GM12872 (cell line): ENCODE measurements around the gene CAMK2A.

Experiments
- TF ChIP-seq, protein P1 (sequence below): IDR thresholded peaks from 3 replicates; pipeline ENCODE4 v1.5.1; 2011; ENCODE audit warnings: low read depth, mild to moderate bottlenecking, low read length, moderate library complexity; ENCODE audit not compliant: insufficient read depth

Gene CAMK2A

DNA sequence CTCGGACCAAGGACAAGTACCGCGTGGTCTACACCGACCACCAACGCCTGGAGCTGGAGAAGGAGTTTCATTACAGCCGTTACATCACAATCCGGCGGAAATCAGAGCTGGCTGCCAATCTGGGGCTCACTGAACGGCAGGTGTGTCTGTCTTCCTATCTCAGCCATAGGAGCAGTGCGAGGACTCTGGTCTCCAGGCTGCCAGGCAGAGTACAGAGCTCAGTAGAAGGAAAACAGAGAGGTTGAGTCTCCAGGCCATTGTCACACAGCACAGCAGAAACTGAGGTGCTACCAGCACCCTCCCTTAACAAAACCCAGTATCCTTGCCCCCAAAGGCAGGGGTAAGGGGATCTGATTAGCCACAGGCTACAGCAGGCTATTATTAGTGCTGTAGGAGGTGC, 106.8 kb downstream of the CAMK2A start:
- TF ChIP-seq, protein P1, sequence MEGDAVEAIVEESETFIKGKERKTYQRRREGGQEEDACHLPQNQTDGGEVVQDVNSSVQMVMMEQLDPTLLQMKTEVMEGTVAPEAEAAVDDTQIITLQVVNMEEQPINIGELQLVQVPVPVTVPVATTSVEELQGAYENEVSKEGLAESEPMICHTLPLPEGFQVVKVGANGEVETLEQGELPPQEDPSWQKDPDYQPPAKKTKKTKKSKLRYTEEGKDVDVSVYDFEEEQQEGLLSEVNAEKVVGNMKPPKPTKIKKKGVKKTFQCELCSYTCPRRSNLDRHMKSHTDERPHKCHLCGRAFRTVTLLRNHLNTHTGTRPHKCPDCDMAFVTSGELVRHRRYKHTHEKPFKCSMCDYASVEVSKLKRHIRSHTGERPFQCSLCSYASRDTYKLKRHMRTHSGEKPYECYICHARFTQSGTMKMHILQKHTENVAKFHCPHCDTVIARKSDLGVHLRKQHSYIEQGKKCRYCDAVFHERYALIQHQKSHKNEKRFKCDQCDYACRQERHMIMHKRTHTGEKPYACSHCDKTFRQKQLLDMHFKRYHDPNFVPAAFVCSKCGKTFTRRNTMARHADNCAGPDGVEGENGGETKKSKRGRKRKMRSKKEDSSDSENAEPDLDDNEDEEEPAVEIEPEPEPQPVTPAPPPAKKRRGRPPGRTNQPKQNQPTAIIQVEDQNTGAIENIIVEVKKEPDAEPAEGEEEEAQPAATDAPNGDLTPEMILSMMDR = no peak

DNA sequence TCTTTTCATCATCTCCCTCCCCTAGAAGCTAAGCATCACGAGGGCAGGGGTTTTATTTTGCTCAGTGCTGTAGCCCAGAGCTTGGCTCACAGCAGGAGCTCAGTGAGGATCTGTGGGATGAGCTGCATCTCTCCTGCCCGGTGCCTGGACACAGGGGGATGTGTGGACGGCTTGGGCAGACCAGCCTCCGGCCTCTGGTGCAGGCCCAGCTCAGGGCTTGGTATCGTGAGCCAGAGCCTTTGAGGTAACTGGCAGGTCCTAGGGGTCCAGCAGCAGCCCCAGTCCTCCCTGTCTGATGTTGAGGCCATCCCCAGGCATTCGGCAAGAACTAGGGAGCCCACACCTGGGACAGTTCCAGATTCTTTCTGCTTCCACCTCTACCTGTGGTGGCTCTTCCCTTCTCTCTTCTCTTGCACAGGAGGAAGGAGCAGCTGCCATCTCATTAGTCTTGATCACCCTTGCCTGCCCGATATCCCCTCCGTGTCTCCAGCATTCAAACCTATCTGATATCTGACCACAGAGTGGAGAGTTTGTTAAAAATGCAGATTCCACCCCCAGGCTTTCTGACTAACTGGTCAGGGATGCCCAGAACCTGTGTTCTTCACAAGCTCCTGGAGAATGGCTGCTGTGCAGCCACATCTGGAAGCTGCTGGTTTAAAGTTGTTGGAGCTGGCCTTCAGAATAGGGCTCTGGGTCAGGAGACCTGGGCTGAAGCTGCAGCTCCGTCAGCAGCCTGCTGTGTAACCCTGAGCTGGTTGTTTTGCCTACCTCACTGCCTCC, 107.6 kb downstream of the CAMK2A start:
- TF ChIP-seq, protein P1 = no peak

DNA sequence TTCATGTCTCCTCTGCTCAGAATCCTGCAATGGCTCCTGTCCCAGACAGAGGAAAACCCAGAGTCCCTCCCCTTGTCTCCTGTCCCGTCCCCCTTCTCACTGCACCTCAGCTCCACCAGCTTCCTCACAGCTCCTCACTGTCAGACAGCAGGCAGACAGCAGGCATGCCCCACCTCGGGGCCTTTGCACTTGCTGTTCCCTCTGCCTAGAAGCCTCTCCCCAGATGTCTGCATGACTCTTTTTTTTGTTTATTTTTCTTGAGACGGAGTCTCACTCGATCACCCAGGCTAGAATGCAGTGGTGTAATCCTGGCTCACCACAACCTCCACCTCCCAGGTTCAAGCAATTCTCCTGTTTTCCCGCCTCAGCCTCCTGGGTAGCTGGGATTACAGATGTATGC, 108.5 kb downstream of the CAMK2A start:
- TF ChIP-seq, protein P1 = no peak

DNA sequence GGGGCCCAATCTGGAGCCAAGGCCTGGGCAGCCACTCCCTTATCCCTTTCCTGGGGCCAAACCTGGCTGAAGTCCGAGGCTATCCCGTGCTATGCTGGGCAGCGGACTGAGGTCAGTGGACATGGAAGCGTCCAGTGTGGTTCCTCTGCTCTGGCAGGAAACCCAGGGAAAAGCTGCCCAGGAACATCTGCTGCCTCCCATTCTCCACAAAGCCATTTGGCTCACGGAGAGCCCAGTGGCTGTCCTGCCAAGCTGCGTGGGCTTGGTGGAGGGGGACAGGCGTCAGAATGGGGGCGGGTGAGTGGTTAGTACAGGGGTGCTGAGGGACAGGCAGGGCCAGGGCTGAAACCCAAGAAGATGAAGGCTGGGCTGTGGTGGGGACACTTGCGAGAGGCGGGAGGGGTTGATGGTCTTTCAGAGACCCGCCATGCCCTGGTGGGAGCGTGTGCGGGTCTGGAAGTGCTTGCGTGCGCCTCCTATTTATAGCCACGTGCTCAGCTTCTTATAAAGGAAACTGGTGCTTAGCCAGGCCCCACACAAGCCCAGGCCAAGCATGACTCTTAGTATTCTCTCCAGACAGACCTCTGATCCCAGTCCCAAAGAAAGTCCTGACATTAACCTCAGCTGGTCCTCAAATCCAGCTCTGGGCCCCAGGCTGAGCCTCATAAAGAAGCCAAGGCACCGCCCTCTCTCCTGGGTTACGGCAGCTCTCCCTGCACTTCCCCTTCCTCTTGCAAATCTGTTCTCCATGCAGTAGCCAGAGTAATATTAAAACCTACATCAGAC, 109.1 kb downstream of the CAMK2A start:
- TF ChIP-seq, protein P1 = no peak

DNA sequence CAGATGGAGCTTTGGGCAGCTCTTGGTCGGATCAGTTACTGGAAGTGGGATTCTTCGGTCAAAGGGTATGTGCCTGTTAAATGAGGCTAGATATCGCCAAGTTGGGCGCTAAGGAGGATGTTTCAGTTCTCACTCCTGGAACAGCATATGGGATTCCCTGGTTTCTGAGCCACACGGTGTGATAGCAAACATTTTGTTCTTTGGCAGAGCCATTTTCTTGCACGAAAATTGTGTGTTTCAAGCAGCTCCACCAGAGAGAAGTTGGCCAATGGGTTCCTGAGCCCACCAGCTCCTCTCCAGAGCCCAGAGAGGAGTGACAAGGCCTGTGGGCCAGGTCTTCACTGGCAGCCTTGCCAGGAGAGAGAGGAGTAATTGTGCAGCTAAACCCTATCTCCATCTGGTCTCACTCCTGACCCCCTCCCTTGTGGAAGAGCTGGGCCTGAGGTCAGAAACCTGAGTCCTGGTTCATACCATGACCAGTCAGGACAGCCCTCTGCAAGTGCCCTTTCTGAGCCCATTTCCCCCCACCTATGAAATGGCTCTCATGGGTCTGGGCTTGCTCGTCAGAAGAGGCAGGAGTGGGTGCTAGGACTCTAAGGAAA, 110.5 kb downstream of the CAMK2A start:
- TF ChIP-seq, protein P1 = no peak

DNA sequence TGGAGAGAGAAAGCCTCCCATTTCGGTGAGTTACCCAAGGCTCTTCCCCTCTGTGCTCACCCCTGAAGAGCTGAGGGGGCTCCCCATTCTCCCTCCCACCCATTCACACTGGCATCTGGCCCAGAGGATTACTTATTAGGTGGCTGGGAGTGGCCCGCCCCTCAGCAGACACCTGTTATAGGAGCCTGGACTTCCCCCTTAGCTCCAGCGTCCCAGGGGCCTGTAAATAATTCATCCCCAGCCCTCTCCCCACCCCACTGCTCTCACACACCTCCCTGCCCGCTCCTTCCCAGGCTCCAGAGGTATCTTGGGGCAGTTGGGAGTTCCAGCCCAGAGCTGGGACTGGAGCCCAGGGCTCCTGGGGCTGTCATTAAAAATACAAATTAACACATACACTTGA, 111.3 kb downstream of the CAMK2A start:
- TF ChIP-seq, protein P1 = no peak

DNA sequence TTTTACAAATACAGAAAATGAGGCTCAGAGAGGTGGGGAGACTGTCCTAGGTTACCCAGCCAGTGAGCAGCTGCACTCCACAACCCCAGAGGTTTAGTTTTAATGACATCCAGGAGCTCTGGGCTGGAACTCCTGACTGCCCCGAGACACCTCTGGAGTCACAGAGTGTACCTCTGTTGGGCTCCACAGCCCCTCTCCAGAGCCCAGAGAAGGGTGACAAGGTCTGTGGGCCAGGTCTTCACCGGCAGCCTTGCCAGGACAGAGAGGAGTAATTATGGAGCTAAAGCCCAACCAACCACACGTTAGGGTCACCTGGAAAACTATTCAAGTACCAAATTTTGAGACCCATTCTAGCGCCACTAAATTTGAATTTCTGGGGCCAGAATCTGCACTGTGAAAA, 111.9 kb downstream of the CAMK2A start:
- TF ChIP-seq, protein P1 = no peak
